ENCODE results near the gene OR51B5. TPM values are rescaled to one million over a fixed set of nuclear protein-coding genes. Genes with fewer than 3 reads are reported as not detected.
"Not testable (repeated sequence)": the region's sequence is repeated elsewhere in the genome, so short reads cannot be mapped to it uniquely, and the experiment has no call there.

Gene OR51B5, protein sequence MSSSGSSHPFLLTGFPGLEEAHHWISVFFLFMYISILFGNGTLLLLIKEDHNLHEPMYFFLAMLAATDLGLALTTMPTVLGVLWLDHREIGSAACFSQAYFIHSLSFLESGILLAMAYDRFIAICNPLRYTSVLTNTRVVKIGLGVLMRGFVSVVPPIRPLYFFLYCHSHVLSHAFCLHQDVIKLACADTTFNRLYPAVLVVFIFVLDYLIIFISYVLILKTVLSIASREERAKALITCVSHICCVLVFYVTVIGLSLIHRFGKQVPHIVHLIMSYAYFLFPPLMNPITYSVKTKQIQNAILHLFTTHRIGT
- polyA plus RNA-seq (ENCODE audit: insufficient read length), result 0.15 TPM

DNA sequence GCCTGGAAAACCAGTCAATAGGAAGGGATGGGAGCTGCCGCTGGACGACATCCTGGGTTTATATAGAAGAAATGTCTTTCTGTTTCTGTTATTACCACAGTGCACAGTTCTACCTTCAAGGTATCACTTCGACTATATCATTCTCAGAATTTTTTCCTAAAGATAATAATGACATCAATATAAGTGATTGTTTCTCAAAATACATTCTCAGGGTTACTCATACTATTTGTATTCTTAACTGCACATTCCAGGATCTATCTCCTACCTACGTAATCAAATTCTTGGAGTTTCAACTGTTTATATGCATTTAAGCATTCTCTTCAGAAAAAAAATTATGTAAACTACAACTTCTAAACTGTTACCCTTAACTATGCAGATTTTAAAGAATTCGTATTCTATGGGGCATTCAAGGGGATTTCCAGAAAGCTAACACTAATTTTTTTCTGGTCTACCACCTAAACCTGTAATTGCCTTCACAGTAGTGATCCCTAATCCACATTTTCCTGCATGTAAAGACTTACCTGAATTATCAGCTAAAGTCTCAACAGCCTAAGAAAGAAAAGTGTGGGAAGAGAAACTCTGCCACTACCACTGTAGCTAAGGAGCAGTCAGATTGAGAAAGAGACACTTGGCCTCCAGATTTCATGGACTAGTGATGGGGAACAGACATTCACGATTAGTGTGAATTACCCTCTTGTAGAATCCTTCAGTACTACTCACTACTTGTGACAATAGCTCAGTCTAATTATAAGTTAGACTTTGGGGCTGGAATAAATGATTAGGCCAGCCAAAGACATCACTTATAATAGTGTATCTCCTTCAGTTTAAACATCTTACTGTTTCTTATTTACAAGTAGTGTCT, at the start of gene OR51B5:
Gene OR51B5 (minus strand): TSS at position 51 of the 862 bp plus-strand sequence. CDS start 0 bp downstream, at position 51.
- DNase-seq (ENCODE audit: low read depth), result no peak

DNA sequence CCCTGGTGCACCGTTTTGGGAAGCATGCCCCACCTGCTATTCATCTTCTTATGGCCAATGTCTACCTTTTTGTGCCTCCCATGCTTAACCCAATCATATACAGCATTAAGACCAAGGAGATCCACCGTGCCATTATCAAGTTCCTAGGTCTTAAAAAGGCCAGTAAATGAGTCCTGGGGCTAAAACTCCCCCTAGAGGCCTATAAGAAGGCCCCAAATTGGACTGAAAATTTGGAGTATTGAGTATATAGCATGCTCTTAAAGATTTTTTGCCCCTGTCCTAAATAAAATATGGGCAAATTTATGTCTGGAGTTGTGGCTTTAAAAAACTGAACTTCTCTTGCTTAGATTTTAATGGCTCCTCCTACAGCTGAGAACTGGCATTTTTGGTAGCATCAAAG, 46.9 kb upstream of the OR51B5 start:
- DNase-seq (ENCODE audit: low read depth), result no peak

DNA sequence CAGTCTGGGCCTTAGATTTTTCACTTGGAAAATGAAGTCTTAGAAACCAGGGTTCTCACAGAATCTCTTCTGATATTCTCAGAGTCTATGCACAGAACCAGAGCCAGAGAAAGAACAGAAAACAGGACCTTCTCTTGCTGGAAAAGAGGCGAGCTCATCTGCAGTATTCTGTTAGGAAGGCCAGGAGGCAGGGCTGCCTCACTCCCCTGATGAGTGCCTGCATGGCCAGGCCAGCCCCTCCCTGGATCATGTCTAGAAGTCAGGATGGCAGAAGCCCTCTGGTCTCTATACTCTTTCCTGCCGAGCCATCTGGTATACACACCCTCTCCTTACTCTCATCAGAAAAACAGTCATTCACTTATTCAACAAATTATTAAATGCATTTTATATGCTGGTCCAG, 41.0 kb upstream of the OR51B5 start:
- DNase-seq (ENCODE audit: low read depth), result no peak

DNA sequence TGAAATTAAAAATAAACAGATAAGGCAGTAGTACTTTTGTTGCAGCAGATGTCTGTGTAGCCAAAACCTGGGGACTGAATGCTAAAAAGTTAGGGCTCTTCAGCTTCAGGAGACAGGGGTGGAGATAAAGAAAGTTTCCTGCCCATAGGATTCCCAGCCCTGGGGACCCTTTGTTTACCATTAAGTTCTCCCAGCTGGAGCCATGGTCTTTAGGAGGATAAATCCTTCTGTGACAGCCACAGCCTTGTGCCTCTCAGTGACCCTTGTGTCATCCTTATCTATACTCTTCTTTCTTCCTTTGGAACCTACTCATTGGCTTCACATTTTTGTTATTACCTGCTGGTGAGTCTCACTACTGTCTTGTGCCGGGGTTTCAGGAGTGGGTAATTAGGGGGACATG, 40.3 kb upstream of the OR51B5 start, which contains the start of gene OR51M1:
Gene OR51M1 (plus strand): TSS at position 237 of the 400 bp plus-strand sequence. CDS start 5,587 bp downstream, outside the sequence.
- no peak for DNase-seq (ENCODE audit: low read depth)

DNA sequence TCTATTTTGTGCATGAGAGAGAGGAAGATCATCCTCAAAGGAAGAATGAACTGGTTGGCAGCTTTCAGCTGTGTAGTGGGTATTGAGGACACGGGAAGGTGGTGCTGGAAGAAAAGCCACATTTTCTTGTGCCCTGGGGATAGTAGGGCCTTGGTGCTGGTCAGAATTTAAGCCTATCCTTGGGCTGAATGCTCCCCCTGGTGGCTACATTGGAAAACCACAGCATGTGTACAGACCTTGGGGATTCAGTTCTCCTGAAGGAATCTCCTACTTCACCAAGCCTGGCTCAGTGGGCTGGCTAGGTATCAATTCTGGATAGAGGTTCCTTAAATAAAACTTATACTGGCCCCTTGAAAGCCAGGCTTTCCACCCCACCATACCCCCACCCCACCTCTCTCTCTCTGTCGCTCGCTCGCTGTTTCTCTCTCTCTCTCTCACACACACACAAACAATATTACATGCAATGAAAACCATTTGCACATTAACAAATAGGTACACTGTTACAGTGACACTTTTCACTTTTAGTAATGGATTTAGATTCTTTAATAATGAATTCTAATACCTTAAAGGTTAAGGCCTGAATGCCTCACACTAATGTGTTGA, 37.5 kb upstream of the OR51B5 start:
- no peak for DNase-seq (ENCODE audit: low read depth)

DNA sequence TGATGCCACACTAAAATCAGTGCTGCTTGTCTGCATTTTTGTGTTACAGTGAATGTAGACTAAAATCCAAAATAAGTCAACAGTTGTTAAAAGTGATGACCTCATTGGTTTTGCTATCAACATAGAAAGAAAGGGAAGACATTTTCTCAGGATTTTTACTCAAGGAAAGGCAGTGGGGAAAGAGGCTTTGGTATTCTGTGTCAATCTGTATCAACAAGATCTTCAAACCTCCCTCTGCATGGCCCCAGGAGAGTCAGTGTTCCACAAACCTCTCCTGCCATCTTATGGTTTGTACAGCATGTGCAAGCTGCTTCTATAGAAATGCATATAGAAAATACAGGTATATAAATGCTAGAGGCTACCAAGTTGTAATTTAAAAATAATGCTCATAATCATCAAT, 26.5 kb upstream of the OR51B5 start:
- DNase-seq (ENCODE audit: low read depth), result no peak

DNA sequence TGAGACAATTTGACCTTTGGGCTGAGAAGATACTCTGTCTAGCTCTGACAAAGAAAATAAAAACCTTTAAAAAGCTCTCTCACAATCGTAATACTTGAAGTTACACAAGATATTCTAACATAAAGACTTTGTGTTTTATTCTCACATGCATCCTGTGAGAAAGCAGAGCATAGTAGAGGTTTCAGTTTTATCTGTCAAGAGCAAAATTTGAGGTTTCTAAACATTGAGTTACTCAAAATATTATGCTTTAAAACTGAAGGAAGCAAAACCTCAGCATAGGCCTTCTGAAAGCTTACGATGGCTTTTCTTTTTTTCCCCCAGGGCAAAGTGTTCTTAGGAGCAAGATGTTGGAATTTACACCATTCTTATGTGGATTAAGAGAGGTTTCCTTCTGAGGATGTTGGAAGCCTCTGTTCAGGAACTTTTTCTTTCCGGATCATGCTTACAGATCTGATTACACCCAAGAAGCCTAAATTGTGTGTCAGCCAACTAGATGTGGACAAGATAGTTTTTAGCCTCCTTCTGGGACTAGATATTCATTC, 25.2 kb upstream of the OR51B5 start:
- no peak for DNase-seq (ENCODE audit: low read depth)

DNA sequence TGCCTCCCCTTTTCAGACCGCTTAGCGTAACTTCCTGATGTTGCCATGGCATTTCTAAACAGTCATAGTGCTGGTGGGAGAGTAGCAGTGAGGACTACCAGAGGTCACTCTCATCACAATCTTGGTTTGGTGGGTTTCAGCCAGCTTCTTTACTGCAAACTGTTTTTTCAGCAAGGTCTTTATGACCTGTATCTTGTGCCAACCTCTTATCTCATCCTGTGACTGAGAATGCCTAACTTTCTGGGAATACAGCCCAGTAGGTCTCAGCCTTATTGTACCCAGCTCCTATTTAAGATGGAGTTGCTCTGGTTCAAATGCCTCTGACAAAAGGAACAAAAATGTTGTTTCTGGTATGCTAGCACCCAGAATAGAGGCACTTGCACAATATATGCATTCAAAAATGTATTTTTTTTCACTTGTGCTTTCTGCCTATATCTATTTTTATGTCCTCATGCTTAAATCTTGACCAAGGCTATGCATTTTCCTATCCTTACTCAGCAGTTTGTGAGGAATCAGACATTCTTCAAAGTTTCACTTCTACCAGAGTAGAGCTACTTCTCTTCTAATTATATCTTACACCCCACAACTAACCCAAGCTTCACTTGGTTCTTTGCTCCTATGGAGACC, 24.2 kb upstream of the OR51B5 start:
- DNase-seq (ENCODE audit: low read depth), result no peak

DNA sequence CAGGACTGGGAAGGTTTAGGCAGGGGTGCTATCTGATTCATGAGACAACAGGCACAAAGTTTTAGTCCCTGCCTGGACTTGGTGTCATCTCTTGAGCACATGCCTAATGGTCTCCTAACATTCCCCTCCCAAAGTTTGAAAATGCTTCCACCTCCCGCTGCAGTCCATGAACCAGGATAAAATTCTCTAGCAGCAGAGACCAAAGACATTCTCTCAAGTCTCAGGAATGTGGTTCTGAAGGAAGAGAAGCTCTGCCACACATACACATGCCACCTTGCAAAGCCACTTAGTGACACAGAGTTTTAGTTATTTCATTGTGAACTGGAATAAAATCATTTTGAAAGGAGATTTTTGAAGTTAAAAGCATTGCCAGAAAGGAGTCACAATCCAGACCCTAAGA, 23.5 kb upstream of the OR51B5 start:
- DNase-seq (ENCODE audit: low read depth), result no peak

DNA sequence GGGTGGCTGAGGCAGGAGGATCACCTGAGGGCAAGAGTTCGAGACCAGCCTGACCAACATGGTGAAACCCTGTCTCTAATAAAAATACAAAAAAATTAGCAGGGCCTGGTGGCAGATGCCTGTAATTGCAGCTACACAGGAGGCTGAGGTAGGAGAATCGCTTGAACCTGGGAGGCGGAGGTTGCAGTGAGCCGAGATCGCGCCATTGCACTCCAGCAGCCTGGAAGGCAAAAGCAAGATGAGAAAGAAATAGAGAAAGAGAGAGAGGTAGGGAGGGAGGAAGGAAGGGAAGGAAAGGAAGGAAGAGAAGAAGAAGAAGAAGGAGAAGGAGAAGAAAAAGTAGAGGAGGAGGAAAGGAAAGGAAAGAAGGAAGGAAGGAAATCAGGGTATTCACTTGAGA, 23.0 kb upstream of the OR51B5 start:
- not testable (repeated sequence) for DNase-seq (ENCODE audit: low read depth)

DNA sequence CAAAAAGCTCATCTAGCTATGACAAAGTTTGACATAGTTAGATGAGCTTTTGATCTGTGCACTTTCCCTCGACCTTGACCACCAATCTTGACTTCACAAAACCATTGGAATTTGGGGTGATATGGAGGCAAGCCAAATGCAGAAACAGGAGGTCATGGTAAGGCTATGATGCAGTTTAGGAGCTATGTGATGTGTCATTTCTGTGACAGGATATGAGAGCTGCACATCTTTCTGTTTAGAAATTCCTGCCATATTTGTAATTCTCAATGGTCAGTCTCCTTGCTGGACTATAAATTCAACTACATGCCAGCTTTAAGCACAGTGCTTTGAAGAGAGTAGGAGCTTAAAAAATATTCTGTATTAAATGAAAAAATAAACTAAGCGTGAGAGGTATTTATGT, 20.9 kb upstream of the OR51B5 start:
- DNase-seq (ENCODE audit: low read depth), result no peak

DNA sequence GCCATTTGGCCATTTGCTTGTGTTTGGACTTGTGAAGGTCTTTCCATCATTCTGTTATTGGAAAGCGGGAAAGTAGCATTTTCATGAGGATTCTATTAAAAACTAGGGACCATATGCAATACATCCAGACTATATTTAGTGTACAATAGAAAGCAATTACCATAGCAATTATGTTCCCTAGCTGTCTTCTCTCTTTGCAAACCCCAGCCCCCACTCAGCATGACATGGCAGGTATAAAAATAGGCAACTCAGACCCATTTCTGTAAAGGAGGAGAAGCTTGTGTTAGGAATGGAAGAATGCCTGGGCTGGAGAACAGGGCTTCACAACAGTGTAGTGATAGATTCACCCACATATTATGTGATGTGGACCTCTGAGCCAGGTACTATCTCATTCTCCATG, 20.4 kb upstream of the OR51B5 start:
- no peak for DNase-seq (ENCODE audit: low read depth)

DNA sequence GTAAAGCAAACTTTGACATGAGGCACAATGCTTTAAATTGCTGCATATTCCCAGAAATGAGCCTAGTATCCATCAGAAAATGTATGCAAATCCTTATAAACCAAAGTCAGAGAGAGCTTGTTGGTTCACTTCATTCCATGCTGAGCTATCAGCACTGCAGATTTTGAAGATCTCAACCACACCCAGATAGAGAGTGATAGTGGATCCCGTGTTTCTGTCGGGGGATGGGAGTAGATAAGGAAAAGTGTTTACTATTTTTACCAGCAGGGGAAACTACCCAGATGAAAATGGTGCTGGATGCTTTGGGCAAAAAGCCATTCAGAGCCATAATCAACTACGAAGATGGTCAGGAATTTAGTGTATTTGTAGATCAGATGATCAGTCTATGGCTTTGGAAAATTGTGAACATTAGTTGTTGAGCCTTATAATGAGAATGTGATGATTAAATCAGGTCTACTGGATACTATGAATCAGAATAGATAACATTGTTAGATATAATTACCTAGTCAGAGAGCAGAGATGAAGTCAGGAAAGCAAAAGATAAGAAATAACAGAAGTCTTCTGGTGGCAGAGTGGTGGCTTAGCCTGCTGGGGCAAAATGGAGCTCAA, 18.8 kb upstream of the OR51B5 start:
- DNase-seq (ENCODE audit: low read depth), result no peak

DNA sequence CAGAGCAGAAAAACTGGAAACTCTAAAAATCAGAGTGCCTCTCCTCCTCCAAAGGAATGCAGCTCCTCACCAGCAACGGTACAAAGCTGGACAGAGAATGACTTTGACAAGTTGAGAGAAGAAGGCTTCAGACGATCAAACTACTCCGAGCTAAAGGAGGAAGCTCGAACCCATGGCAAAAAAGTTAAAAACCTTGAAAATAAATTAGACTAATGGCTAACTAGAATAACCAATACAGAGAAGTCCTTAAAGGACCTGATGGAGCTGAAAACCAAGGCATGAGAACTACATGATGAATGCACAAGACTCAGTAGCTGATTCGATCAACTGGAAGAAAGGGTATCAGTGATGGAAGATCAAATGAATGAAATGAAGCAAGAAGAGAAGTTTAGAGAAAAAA, 12.7 kb upstream of the OR51B5 start:
- not testable (repeated sequence) for DNase-seq (ENCODE audit: low read depth)

DNA sequence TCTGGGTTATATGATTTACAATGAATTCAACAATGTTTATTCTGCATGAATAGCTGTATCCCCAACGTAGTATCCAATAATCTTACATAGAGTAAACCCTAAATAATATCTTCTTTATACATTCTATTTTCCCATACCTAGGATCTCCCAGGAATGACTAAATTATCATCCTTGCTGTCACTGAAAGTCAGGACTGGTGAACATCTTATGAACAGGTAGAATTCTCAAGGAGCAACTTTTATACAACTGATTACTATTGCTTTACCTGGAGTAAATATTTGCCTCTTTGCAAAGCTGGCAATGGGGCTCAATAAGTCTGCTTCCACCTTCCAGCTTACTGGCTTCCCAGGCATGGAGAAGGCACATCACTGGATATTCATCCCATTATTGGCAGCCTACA, 7.9 kb upstream of the OR51B5 start, which contains the start of gene OR51B6:
Gene OR51B6 (plus strand): TSS at position 301 of the 400 bp plus-strand sequence. CDS start 0 bp downstream, at position 301.
- DNase-seq (ENCODE audit: low read depth), result no peak

DNA sequence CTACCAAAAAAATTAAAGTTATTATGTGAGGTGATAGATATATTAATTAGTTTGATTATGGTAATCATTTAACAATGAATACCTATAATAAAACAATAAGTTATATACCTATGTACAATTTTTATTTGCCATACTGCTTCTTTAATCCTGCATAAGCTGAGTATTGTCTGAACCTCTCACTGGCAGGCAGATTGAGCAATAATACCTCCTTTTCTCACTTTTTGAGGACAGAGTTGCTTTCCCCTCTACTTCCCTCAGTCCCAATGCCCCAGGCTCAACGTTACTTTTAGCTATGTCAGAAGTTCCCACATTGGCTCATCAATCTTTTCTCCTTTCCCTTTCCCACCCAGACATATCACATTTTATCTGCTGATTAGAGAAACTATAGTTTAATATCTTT, 6.2 kb upstream of the OR51B5 start:
- DNase-seq (ENCODE audit: low read depth), result no peak

DNA sequence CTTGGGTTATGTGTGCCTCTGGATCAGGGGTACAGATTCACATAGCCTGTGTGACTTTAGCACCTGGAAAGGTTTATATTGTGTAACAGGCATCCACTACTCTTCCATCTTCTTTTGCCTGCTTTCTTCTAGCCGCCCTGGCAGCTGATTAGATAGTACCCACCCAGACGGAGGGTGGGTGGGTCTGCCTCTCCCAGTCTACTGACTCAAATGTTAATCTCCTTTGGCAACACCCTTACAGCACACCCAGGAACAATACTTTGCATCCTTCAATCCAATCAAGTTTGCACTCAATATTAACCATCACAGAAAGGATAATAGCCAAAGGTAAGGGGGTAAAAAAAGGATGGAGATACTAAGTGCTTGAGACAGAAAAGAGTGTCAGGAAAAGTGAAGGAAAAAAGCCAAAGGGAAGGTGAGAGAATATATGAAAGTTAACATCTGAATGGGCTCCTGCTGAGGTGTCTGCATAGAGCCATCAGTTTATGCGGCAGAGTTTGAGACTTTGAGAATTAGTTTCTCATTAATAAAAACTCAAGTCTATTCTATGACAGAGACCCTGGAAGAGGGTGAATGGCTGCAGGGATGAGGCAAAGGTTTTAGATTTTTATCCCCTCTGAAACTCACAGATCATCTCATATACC, 5.3 kb upstream of the OR51B5 start:
- no peak for DNase-seq (ENCODE audit: low read depth)

DNA sequence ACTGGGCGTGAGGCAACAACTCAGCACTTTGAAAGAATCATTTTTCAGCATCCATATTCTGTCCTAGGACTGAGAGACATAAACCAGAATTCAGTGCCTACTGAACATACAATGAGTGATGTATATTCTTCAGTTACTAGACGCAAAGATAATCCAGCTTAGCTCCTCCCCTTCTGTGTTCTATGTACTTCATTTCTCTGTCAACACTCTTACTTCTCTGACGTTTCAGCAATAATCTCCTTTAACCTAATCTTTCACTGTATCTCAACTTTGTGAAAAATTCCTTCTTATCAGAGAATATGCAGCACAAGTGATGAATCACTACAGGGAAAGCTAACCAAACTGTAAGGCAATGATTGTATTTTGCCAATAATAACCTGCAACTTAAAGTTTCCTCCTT, 2.5 kb upstream of the OR51B5 start:
- no peak for DNase-seq (ENCODE audit: low read depth)

DNA sequence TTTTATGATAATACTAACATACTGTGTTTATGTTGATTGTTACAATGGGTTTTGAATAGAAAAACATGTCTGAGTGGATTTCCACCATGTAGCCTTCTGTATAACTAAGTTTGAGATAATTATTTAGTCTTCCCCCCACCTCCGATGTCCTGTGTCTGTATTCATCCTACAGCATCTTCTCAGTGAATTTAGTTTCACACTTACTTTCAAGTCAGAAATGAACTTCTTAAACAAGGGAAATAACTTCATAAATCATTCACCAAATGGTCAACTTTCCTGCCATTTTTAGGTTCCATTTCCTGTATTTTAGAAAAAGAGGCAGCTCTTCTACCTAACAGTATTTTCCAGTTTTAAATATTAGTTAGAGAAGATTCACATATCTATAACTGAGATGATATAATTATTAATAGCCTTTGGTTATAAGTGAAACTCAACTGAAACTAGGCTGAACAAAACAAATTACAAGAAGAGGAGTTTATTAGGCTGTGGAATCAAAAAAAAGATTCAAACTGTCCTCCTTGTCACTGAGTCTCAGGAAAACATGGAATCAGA, 3.5 kb downstream of the OR51B5 start:
- DNase-seq (ENCODE audit: low read depth), result no peak

DNA sequence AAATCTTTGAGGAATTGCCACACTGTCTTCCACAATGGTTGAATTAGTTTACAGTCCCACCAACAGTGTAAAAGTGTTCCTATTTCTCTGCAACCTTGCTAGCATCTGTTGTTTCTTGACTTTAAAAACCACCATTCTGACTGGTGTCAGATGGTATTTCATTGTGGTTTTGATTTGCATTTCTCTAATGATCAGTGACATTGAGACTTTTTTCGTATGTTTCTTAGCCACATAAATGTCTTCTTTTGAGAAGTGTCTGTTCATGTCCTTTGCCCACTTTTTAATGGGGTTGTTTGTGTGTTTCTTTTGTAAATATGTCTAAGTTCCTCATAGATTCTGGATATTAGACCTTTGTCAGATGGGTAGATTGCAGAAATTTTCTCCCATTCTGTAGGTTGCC, 6.1 kb downstream of the OR51B5 start:
- DNase-seq (ENCODE audit: low read depth), result not testable (repeated sequence)
